Measurements from ENCODE around the gene ACTA2.

ACTA2 gene

GRCh38 chr10:88952647-88953111 lies at the start of gene ACTA2:
Gene ACTA2, minus strand, starts transcription at chr10:88952773. Its CDS starts 3,843 bp downstream, at chr10:88948930.
- DNase-seq, result no peak

GRCh38 chr10:89001729-89002072 lies 49.1 kb upstream of the ACTA2 start:
- no peak for DNase-seq

GRCh38 chr10:89001024-89001728 lies 48.6 kb upstream of the ACTA2 start:
- no peak for DNase-seq

GRCh38 chr10:88999625-89000024 lies 47.1 kb upstream of the ACTA2 start:
- no peak for DNase-seq

GRCh38 chr10:88996927-88997326 lies 44.4 kb upstream of the ACTA2 start:
- DNase-seq, result no peak

GRCh38 chr10:88995156-88995876 lies 42.7 kb upstream of the ACTA2 start:
- no peak for DNase-seq

GRCh38 chr10:88994019-88994418 lies 41.4 kb upstream of the ACTA2 start:
- DNase-seq, result no peak

- DNase-seq, result no peak
Measured at GRCh38 chr10:88992921-88993524, 40.5 kb upstream of the ACTA2 start.

- no peak for DNase-seq
Measured at GRCh38 chr10:88991899-88992320, 39.3 kb upstream of the ACTA2 start.

GRCh38 chr10:88991161-88991898 lies 38.8 kb upstream of the ACTA2 start:
- DNase-seq, result no peak

GRCh38 chr10:88990384-88991160 lies 38.0 kb upstream of the ACTA2 start, which contains the start of gene FAS:
Gene FAS, plus strand, starts transcription at chr10:88990798. Its CDS starts 79 bp downstream, at chr10:88990877.
- no peak for DNase-seq

- DNase-seq, result no peak
Measured at GRCh38 chr10:88989824-88990383, 37.3 kb upstream of the ACTA2 start.

- DNase-seq, result no peak
Measured at GRCh38 chr10:88989423-88989822, 36.9 kb upstream of the ACTA2 start.

- no peak for DNase-seq
Measured at GRCh38 chr10:88987840-88988239, 35.3 kb upstream of the ACTA2 start.

- DNase-seq, result no peak
Measured at GRCh38 chr10:88987243-88987725, 34.7 kb upstream of the ACTA2 start.

GRCh38 chr10:88986549-88987242 lies 34.1 kb upstream of the ACTA2 start:
- DNase-seq, result peak; percentile 7

GRCh38 chr10:88984525-88984924 lies 32.0 kb upstream of the ACTA2 start:
- no peak for DNase-seq

GRCh38 chr10:88983939-88984338 lies 31.4 kb upstream of the ACTA2 start:
- DNase-seq, result no peak

- DNase-seq, result no peak
Measured at GRCh38 chr10:88983206-88983605, 30.6 kb upstream of the ACTA2 start.

- no peak for DNase-seq
Measured at GRCh38 chr10:88982366-88982765, 29.8 kb upstream of the ACTA2 start.

- no peak for DNase-seq
Measured at GRCh38 chr10:88981435-88981834, 28.9 kb upstream of the ACTA2 start.
